ENCODE results near the gene ARHGAP6. TPM values are rescaled to one million over a fixed set of nuclear protein-coding genes. Genes with fewer than 3 reads are reported as not detected.

ARHGAP6 gene
- total and polyA plus RNA-seq, 8 donors = 7.0 to 25.4 (median 20.5) TPM

DNA sequence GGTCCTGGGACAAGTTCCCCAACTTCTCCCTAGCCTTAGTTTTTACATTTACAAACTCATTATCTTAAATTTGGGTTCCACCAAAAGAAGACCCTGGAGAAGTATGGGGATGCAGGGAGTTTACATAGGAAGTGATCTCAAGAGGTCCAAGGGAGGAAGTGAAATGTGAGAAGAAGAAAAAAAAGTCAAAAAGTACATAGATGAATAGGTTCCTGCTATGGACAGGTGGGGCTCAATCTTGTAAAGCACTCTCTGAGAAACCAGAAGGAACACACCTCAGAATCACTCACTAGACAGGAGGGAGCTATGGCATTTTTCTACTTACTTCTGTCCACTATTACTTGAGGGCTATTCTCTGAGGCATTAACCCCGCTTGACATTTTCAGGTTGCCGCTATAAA lies 56.6 kb downstream of the ARHGAP6 start:
- intact Hi-C loops (cut with DNase I) = no loop called here
- Histone ChIP-seq H3K36me3 (no peaks in the 10 kb centered on the region), H3K4me1 (no peaks in the 10 kb centered on the region), H3K27ac (no peak overlapping the region), H3K4me3 (no peak overlapping the region), H3K9me3 (no peaks in the 10 kb centered on the region), H3K27me3 (no peaks in the 10 kb centered on the region)
- DNase-seq (no peak), ATAC-seq (no peak)
- TF ChIP-seq CTCF (IDR thresholded peaks at IDR 0.05) = no peak

DNA sequence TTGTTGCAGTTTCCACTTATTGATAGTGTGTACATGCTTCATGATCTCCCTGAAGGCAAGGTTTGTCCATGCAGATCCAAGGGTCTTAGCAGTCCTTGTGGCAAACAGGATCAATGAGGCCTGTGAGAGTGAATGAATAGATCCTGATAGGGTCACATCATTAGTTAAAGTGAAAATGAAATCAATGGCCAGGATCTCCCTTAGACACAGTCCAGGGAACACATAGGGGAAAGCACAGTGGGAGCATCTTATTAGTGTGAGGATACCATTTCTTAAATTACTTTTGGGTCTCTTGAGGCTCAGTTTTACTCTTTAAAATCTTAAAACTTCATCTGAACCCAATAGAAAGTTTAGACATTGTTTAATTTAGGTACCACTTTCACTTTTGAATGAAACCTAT lies 59.3 kb downstream of the ARHGAP6 start:
- intact Hi-C loops (cut with DNase I) = no loop called here

DNA sequence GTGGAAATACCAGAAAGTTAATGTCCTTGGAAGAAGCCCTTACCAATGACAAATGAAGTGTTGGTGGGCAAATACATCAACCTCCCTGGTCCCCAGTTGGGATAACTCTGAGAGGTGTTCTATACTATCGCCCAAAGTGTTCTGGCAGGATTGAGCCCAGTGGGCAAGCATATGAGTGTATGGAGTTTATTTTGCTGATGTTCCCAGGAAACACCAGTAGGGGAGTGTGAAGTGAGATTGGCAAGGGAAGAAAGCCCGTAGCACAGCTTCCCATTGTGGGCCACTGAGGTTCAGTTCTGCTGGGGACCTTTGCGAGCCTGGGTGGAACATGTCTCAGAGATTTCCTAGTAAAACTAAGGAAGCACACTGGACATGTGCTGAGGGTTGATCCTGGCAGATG lies 65.1 kb downstream of the ARHGAP6 start:
- ATAC-seq = no peak

More for the DNA sequence above, 59.3 kb downstream of the ARHGAP6 start:
- H3K9me3 ChIP-seq = no peaks in the 10 kb centered on the region
- no peak overlapping the region for H3K4me3 ChIP-seq
- H3K36me3 ChIP-seq = no peaks in the 10 kb centered on the region
- no peak for TF ChIP-seq CTCF (IDR thresholded peaks at IDR 0.05)
- no peaks in the 10 kb centered on the region for H3K4me1 ChIP-seq
- H3K27ac ChIP-seq = no peak overlapping the region
- ATAC-seq (no peak), DNase-seq (no peak)
- H3K27me3 ChIP-seq = no peaks in the 10 kb centered on the region

DNA sequence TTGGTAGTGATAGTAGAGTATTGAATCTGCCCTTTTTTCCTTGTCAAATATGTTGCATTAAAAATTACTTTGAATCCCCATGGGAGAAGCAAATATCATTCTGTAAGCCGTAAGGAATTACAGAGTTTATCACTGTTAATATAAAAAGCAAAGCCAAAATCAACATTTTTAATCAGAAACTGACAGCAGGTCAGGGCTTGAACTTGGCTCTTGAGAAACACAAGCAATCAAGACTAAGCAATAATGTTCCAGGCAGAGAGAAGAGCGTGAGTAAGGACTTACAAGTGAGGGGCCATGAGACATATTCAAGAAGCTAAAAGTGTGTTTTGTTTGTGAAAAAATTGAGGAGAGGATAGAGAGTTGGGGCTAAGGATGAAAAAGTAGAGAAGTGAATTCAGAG lies 68.2 kb downstream of the ARHGAP6 start:
- intact Hi-C loops (cut with DNase I) = no loop called here

More for the DNA sequence above, 65.1 kb downstream of the ARHGAP6 start:
- no peak for DNase-seq
- H3K36me3 ChIP-seq = no peaks in the 10 kb centered on the region
- no peaks in the 10 kb centered on the region for H3K27me3 ChIP-seq
- H3K4me3 ChIP-seq = no peak overlapping the region
- intact Hi-C loops (cut with DNase I) = no loop called here
- no peaks in the 10 kb centered on the region for H3K4me1 ChIP-seq
- H3K9me3 ChIP-seq = no peaks in the 10 kb centered on the region
- H3K27ac ChIP-seq = no peak overlapping the region
- no peak for TF ChIP-seq CTCF (IDR thresholded peaks at IDR 0.05)

GRCh38 chrX:11591723-11592346 lies 73.9 kb downstream of the ARHGAP6 start:
- DNase-seq (no peak), ATAC-seq (no peak)
- Histone ChIP-seq H3K4me1 (no peaks in the 10 kb centered on the region), H3K4me3 (no peak overlapping the region), H3K36me3 (no peaks in the 10 kb centered on the region), H3K9me3 (no peaks in the 10 kb centered on the region), H3K27me3 (no peaks in the 10 kb centered on the region), H3K27ac (no peak overlapping the region)
- intact Hi-C loops (cut with DNase I) = no loop called here
- no peak for TF ChIP-seq CTCF (IDR thresholded peaks at IDR 0.05)

More for the DNA sequence above, 68.2 kb downstream of the ARHGAP6 start:
- TF ChIP-seq CTCF (IDR thresholded peaks at IDR 0.05) = no peak
- no peaks in the 10 kb centered on the region for H3K27me3 ChIP-seq
- H3K4me1 ChIP-seq = no peaks in the 10 kb centered on the region
- H3K4me3 ChIP-seq = no peak overlapping the region
- H3K27ac ChIP-seq = no peak overlapping the region
- no peaks in the 10 kb centered on the region for H3K9me3 ChIP-seq
- DNase-seq (no peak), ATAC-seq (no peak)
- no peaks in the 10 kb centered on the region for H3K36me3 ChIP-seq
